Neuronal stem cell (in vitro differentiated cells): ENCODE measurements around the gene SLC6A16.
"Not testable (repeated sequence)": the region's sequence is repeated elsewhere in the genome, so short reads cannot be mapped to it uniquely, and the experiment has no call there.

Source experiments
- DNase-seq: peaks from one replicate; pipeline ENCODE4 v3.0.0-alpha.2; 2013; ENCODE audit warnings: low spot score
- H2AFZ ChIP-seq: one replicate; pipeline ENCODE4 v1.6.1; 2013; ENCODE audit warnings: mild to moderate bottlenecking, low read length, inconsistent platforms
- H2AK5ac ChIP-seq: 2 replicates; pipeline ENCODE4 v1.6.1; 2013; ENCODE audit warnings: low read depth, mild to moderate bottlenecking, inconsistent platforms, low read length, moderate library complexity, mixed read lengths
- H2BK120ac ChIP-seq: 2 replicates; pipeline ENCODE4 v1.6.1; 2013; ENCODE audit warnings: low read depth, mild to moderate bottlenecking, inconsistent platforms, low read length, moderate library complexity, mixed read lengths
- H2BK12ac ChIP-seq: one replicate; pipeline ENCODE4 v1.6.1; 2013; ENCODE audit warnings: low read length, inconsistent platforms
- H2BK15ac ChIP-seq: 2 replicates; pipeline ENCODE4 v1.6.1; 2013; ENCODE audit warnings: mild to moderate bottlenecking, low read length, inconsistent platforms, mixed read lengths
- H2BK5ac ChIP-seq: one replicate; pipeline ENCODE4 v1.6.1; 2013; ENCODE audit warnings: inconsistent platforms, mild to moderate bottlenecking, low read length, moderate library complexity
- H3K14ac ChIP-seq: one replicate; pipeline ENCODE4 v1.6.1; 2013; ENCODE audit warnings: low read length, inconsistent platforms
- H3K18ac ChIP-seq: 2 replicates; pipeline ENCODE4 v1.6.1; 2013; ENCODE audit warnings: low read length, inconsistent platforms
- H3K23ac ChIP-seq: 2 replicates; pipeline ENCODE4 v1.6.1; 2013; ENCODE audit warnings: low read depth, mild to moderate bottlenecking, mixed read lengths, low read length, inconsistent platforms; ENCODE audit not compliant: poor library complexity
- H3K27ac ChIP-seq: replicated peaks from 3 replicates; pipeline ENCODE4 v1.5.1; 2013; ENCODE audit warnings: low read length, inconsistent platforms
- H3K27me3 ChIP-seq, 3 experiments: 2 replicates each; pipeline ENCODE4 v1.6.1; 2013; ENCODE audit warnings: low read length in 3 of 3, mild to moderate bottlenecking in 2 of 3, inconsistent platforms in 1 of 3, low read depth in 1 of 3, mixed read lengths in 1 of 3, moderate library complexity in 1 of 3; ENCODE audit not compliant: control insufficient read depth in 3 of 3, insufficient read depth in 3 of 3
- H3K36me3 ChIP-seq, 2 donors: replicated peaks in 1 of 2; 2 replicates each; pipeline ENCODE4 v1.6.1; 2013; ENCODE audit warnings: low read length in 2 of 2; ENCODE audit not compliant: control insufficient read depth in 2 of 2, insufficient read depth in 2 of 2
- H3K4ac ChIP-seq: 2 replicates; pipeline ENCODE4 v1.6.1; 2013; ENCODE audit warnings: inconsistent platforms, mild to moderate bottlenecking, low read length, moderate library complexity
- H3K4me1 ChIP-seq, 2 donors: 1 replicate in 1 of 2; 2 replicates in 1 of 2; pipeline ENCODE4 v1.6.1; 2013; ENCODE audit warnings: low read length in 2 of 2, low read depth in 1 of 2; ENCODE audit not compliant: control insufficient read depth in 2 of 2, insufficient read depth in 1 of 2
- H3K4me2 ChIP-seq: one replicate; pipeline ENCODE4 v1.6.1; 2013; ENCODE audit warnings: mild to moderate bottlenecking, low read length, inconsistent platforms; ENCODE audit not compliant: insufficient read depth, poor library complexity, severe bottlenecking
- H3K4me3 ChIP-seq, 2 donors: 2 replicates each; pipeline ENCODE4 v1.5.1; 2013; ENCODE audit warnings: low read length in 2 of 2, mild to moderate bottlenecking in 2 of 2, inconsistent platforms in 1 of 2, moderate library complexity in 1 of 2
- H3K79me1 ChIP-seq: one replicate; pipeline ENCODE4 v1.6.1; 2013; ENCODE audit warnings: low read depth, mild to moderate bottlenecking, inconsistent platforms, low read length, moderate library complexity
- H3K9ac ChIP-seq: one replicate; pipeline ENCODE4 v1.6.1; 2013; ENCODE audit warnings: mild to moderate bottlenecking, low read depth, low read length, inconsistent platforms; ENCODE audit not compliant: poor library complexity
- H3K9me3 ChIP-seq, 2 donors: replicated peaks in 1 of 2; 2 replicates each; pipeline versions ENCODE3 to v1.6.1; 2013; ENCODE audit warnings: low read length in 2 of 2, mild to moderate bottlenecking in 2 of 2, inconsistent platforms in 1 of 2, low read depth in 1 of 2, mixed read lengths in 1 of 2, moderate library complexity in 1 of 2; ENCODE audit not compliant: control insufficient read depth in 2 of 2, insufficient read depth in 1 of 2
- H4K8ac ChIP-seq: one replicate; pipeline ENCODE4 v1.6.1; 2013; ENCODE audit warnings: low read depth, mild to moderate bottlenecking, inconsistent platforms, low read length, moderate library complexity
- H4K91ac ChIP-seq: one replicate; pipeline ENCODE4 v1.6.1; 2013; ENCODE audit warnings: low read length, low read depth, mild to moderate bottlenecking, inconsistent platforms; ENCODE audit not compliant: poor library complexity
- WGBS, 2 donors: extraction: QIAGEN DNeasy Blood & Tissue Kit; methylation state at CpG; one replicate each; pipeline ENCODE4 v1.1.7; 2013; ENCODE audit warnings: missing lambda C conversion rate in 2 of 2, mixed read lengths in 1 of 2; ENCODE audit not compliant: insufficient read length in 2 of 2, insufficient replicate concordance in 1 of 2; ENCODE audit errors: extremely low coverage in 2 of 2; 5-methylcytosine and 5-hydroxymethylcytosine counted together

SLC6A16 gene

DNA sequence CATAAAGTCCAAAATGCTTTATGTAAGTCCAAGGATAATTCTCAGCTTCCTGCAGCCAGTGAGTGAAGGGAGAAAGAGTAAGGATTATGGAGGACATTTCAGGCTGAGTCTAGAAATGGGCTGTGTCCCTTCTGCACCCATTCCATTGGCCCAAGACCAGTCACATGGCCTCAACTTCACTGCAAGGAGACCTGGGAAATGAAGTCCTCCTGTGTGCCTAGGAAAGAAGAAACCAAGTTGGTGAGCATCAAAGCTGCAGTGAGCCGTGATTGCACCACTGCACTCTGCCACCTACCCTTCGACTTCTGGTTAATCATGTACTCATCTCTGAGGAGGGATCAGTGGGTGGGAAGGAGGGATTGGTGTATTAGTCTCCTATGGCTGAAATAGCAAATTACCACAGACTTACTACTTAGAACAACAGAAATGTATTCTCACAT, 6.6 kb upstream of the SLC6A16 start:
- Histone ChIP-seq H3K27ac (no peak overlapping the region), H3K4ac (no peak overlapping the region), H3K36me3 (peaks cover 23 to 84% of the 10 kb centered on the region in 2 donors), H3K23ac (no peak overlapping the region), H3K79me1 (no peaks in the 10 kb centered on the region), H2AK5ac (no peak overlapping the region), H3K27me3 (no peaks in the 10 kb centered on the region), H3K9ac (no peak overlapping the region), H4K8ac (no peak overlapping the region), H2AFZ (no peak overlapping the region), H4K91ac (no peak overlapping the region), H2BK12ac (no peak overlapping the region), H3K4me3 (no peak overlapping the region), H2BK15ac (no peak overlapping the region), H3K4me1 (no peaks in the 10 kb centered on the region), H2BK5ac (no peak overlapping the region), H3K18ac (no peak overlapping the region), H2BK120ac (no peak overlapping the region), H3K9me3 (no peaks in the 10 kb centered on the region), H3K14ac (no peak overlapping the region), H3K4me2 (no peak overlapping the region)
- DNase-seq: no peak
- WGBS, 2 donors: no CpG with 5 or more reads among the region's 2 CpGs

GRCh38 chr19:49331187-49331586, 6.2 kb upstream of the SLC6A16 start:
- not testable (repeated sequence) for H2BK5ac ChIP-seq, DNase-seq, H2AK5ac ChIP-seq, H3K4me2 ChIP-seq, H2BK120ac ChIP-seq, H3K27me3 ChIP-seq, H2AFZ ChIP-seq, H3K14ac ChIP-seq, H3K4me1 ChIP-seq, H3K18ac ChIP-seq, H3K9me3 ChIP-seq, H3K23ac ChIP-seq, H2BK12ac ChIP-seq, H3K4ac ChIP-seq, H3K79me1 ChIP-seq, H2BK15ac ChIP-seq, H3K27ac ChIP-seq, H4K8ac ChIP-seq, H3K9ac ChIP-seq, H3K4me3 ChIP-seq, H4K91ac ChIP-seq
- no CpG with 5 or more reads among the region's 4 CpGs for WGBS, 2 donors
- peaks cover 21 to 84% of the 10 kb centered on the region in 2 donors for H3K36me3 ChIP-seq

GRCh38 chr19:49328741-49329140, 3.8 kb upstream of the SLC6A16 start:
- H3K27me3 ChIP-seq: peaks cover 0 to 2% (median 0%) of the 10 kb centered on the region in 3 experiments
- no peak overlapping the region for H4K8ac ChIP-seq
- no peak overlapping the region for H3K4ac ChIP-seq
- no peak overlapping the region for H2BK15ac ChIP-seq
- H2AFZ ChIP-seq: no peak overlapping the region
- peaks cover 19 to 84% of the 10 kb centered on the region in 2 donors for H3K36me3 ChIP-seq
- no peak overlapping the region for H3K27ac ChIP-seq
- no peak overlapping the region for H3K14ac ChIP-seq
- H4K91ac ChIP-seq: no peak overlapping the region
- no peak for DNase-seq
- peaks cover 6 to 8% of the 10 kb centered on the region in 2 donors for H3K9me3 ChIP-seq
- H2BK12ac ChIP-seq: no peak overlapping the region
- H3K4me3 ChIP-seq: no peak overlapping the region
- no peaks in the 10 kb centered on the region for H3K79me1 ChIP-seq
- WGBS, 2 donors: no CpG with 5 or more reads among the region's 2 CpGs
- H2AK5ac ChIP-seq: no peak overlapping the region
- no peak overlapping the region for H3K23ac ChIP-seq
- H2BK5ac ChIP-seq: no peak overlapping the region
- H3K18ac ChIP-seq: no peak overlapping the region
- no peak overlapping the region for H2BK120ac ChIP-seq
- H3K4me1 ChIP-seq: no peaks in the 10 kb centered on the region
- H3K4me2 ChIP-seq: no peak overlapping the region
- no peak overlapping the region for H3K9ac ChIP-seq

- Histone ChIP-seq H2AFZ (no peak overlapping the region), H2BK5ac (no peak overlapping the region), H3K9me3 (peaks cover 8 to 13% of the 10 kb centered on the region in 2 donors), H3K14ac (no peak overlapping the region), H3K27me3 (peaks cover 0 to 2% (median 0%) of the 10 kb centered on the region in 3 experiments), H3K27ac (no peak overlapping the region), H4K8ac (no peak overlapping the region), H3K4me2 (no peak overlapping the region), H3K79me1 (no peaks in the 10 kb centered on the region), H2BK15ac (no peak overlapping the region), H2AK5ac (no peak overlapping the region), H3K18ac (no peak overlapping the region), H3K4me3 (no peak overlapping the region), H2BK120ac (no peak overlapping the region), H3K4me1 (no peaks in the 10 kb centered on the region), H4K91ac (no peak overlapping the region), H3K9ac (no peak overlapping the region), H3K23ac (no peak overlapping the region), H3K4ac (no peak overlapping the region), H3K36me3 (peaks cover 19 to 85% of the 10 kb centered on the region in 2 donors), H2BK12ac (no peak overlapping the region)
- WGBS, 2 donors: no CpG with 5 or more reads among the region's 2 CpGs
- no peak for DNase-seq
Observed at GRCh38 chr19:49327878-49328544, 3.0 kb upstream of the SLC6A16 start.
